Mesenchymal stem cell (in vitro differentiated cells and primary cell): ENCODE measurements around the gene PPP2R5E.
"Not testable (repeated sequence)": the region's sequence is repeated elsewhere in the genome, so short reads cannot be mapped to it uniquely, and the experiment has no call there.

ENCODE experiments used
- DNase-seq: peaks from one replicate; pipeline ENCODE4 v3.0.0-alpha.2; 2013
- H2AFZ ChIP-seq: one replicate; pipeline ENCODE4 v1.6.1; 2013; ENCODE audit warnings: low read depth, mild to moderate bottlenecking, control low read depth, inconsistent platforms, low read length, moderate library complexity
- H2AK5ac ChIP-seq: 2 replicates; pipeline ENCODE4 v1.6.1; 2013; ENCODE audit warnings: low read length, moderate library complexity, mild to moderate bottlenecking, inconsistent platforms; ENCODE audit not compliant: severe bottlenecking
- H2BK120ac ChIP-seq: one replicate; pipeline ENCODE4 v1.6.1; 2013; ENCODE audit warnings: low read depth, mild to moderate bottlenecking, inconsistent platforms, low read length, moderate library complexity
- H2BK12ac ChIP-seq, 2 experiments: one replicate each; pipeline ENCODE4 v1.6.1; 2013; ENCODE audit warnings: inconsistent platforms in 2 of 2, low read length in 2 of 2, mild to moderate bottlenecking in 2 of 2, moderate library complexity in 2 of 2, control low read depth in 1 of 2
- H2BK15ac ChIP-seq: one replicate; pipeline ENCODE4 v1.6.1; 2013; ENCODE audit warnings: mild to moderate bottlenecking, low read depth, inconsistent platforms; ENCODE audit not compliant: poor library complexity, severe bottlenecking
- H2BK5ac ChIP-seq: 2 replicates; pipeline ENCODE4 v1.6.1; 2013; ENCODE audit warnings: low read depth, mild to moderate bottlenecking, low read length, control low read depth, inconsistent platforms; ENCODE audit not compliant: poor library complexity, severe bottlenecking
- H3K14ac ChIP-seq, 2 experiments: one replicate each; pipeline ENCODE4 v1.6.1; 2013; ENCODE audit warnings: inconsistent platforms in 2 of 2, low read length in 2 of 2, control low read depth in 1 of 2, mild to moderate bottlenecking in 1 of 2, moderate library complexity in 1 of 2
- H3K18ac ChIP-seq, 2 experiments: one replicate each; pipeline ENCODE4 v1.6.1; 2013; ENCODE audit warnings: inconsistent platforms in 2 of 2, low read length in 2 of 2, control low read depth in 1 of 2, low read depth in 1 of 2, mild to moderate bottlenecking in 1 of 2
- H3K23ac ChIP-seq, 2 experiments: one replicate each; pipeline ENCODE4 v1.6.1; 2013; ENCODE audit warnings: inconsistent platforms in 2 of 2, low read length in 2 of 2, mild to moderate bottlenecking in 2 of 2, moderate library complexity in 2 of 2, control low read depth in 1 of 2
- H3K27ac ChIP-seq: 2 replicates; pipeline ENCODE4 v1.5.1; 2013; ENCODE audit warnings: mild to moderate bottlenecking, moderate library complexity, low read length, control low read depth, inconsistent platforms; ENCODE audit not compliant: poor library complexity, severe bottlenecking
- H3K27me3 ChIP-seq, 2 experiments: 2 replicates each; pipeline versions ENCODE4 v1.6.1 to v1.7.0; 2013; ENCODE audit warnings: low read length in 2 of 2, mild to moderate bottlenecking in 2 of 2, moderate library complexity in 2 of 2, control low read depth in 1 of 2, inconsistent platforms in 1 of 2; ENCODE audit not compliant: control insufficient read depth in 1 of 2, insufficient read depth in 1 of 2
- H3K36me3 ChIP-seq, 2 experiments: 2 replicates each; pipeline versions ENCODE4 v1.6.1 to v1.7.0; 2013; ENCODE audit warnings: low read length in 2 of 2, control low read depth in 1 of 2, inconsistent platforms in 1 of 2, low read depth in 1 of 2, mild to moderate bottlenecking in 1 of 2; ENCODE audit not compliant: insufficient read depth in 2 of 2, control insufficient read depth in 1 of 2
- H3K4ac ChIP-seq, 2 experiments: one replicate each; pipeline ENCODE4 v1.6.1; 2013; ENCODE audit warnings: inconsistent platforms in 2 of 2, low read length in 2 of 2, mild to moderate bottlenecking in 2 of 2, moderate library complexity in 2 of 2, control low read depth in 1 of 2, low read depth in 1 of 2
- H3K4me1 ChIP-seq: 2 replicates; pipeline ENCODE4 v1.6.1; 2013; ENCODE audit warnings: low read depth, low read length, control low read depth; ENCODE audit not compliant: control insufficient read depth, insufficient read depth
- H3K4me2 ChIP-seq: 2 replicates; pipeline ENCODE4 v1.6.1; 2013; ENCODE audit warnings: low read length, mild to moderate bottlenecking, inconsistent platforms; ENCODE audit not compliant: poor library complexity, severe bottlenecking
- H3K4me3 ChIP-seq, 2 experiments: 2 replicates each; pipeline versions ENCODE4 v1.5.1 to v1.7.0; 2013; ENCODE audit warnings: low read length in 2 of 2, mild to moderate bottlenecking in 2 of 2, control low read depth in 1 of 2, low read depth in 1 of 2; ENCODE audit not compliant: insufficient read depth in 1 of 2
- H3K79me1 ChIP-seq: replicated peaks from 2 replicates; pipeline ENCODE4 v1.6.1; 2013; ENCODE audit warnings: mild to moderate bottlenecking, control low read depth, low read length, inconsistent platforms; ENCODE audit not compliant: poor library complexity, severe bottlenecking
- H3K9ac ChIP-seq: 2 replicates; pipeline ENCODE4 v1.7.0; 2013; ENCODE audit warnings: mild to moderate bottlenecking, low read length, moderate library complexity
- H3K9me3 ChIP-seq: 2 replicates; pipeline ENCODE4 v1.7.0; 2013; ENCODE audit warnings: mild to moderate bottlenecking, low read length; ENCODE audit not compliant: control insufficient read depth
- H4K8ac ChIP-seq: one replicate; pipeline ENCODE4 v1.6.1; 2013; ENCODE audit warnings: inconsistent platforms, mild to moderate bottlenecking, low read length, moderate library complexity
- H4K91ac ChIP-seq: one replicate; pipeline ENCODE4 v1.6.1; 2013; ENCODE audit warnings: mild to moderate bottlenecking, low read length, inconsistent platforms
- WGBS: methylation state at CpG from one replicate; pipeline ENCODE4 v1.1.7; 2013; ENCODE audit warnings: mixed read lengths; 5-methylcytosine and 5-hydroxymethylcytosine counted together

Gene PPP2R5E

DNA sequence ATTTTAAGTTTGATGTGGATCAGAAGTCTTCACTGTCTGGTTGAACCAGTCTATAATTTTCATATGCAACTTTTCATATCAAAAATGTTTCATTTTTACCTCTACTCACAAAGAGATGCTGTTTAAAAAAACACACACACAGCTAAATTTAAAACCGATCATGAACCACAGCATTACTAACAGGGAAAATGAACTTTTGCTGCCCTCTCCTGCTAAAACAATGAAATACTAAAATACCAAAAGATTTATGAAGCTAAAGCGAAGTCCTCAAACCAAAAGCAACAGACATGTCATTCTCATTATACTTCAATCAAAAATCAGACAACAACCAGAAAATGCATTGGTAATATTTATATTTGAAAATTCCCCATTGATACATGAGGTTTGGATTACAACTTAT lies 171.6 kb downstream of the PPP2R5E start:
- H3K9me3 ChIP-seq, H3K27ac ChIP-seq, H3K4me1 ChIP-seq, H2AK5ac ChIP-seq, H4K91ac ChIP-seq, H3K27me3 ChIP-seq, H3K4ac ChIP-seq, H3K4me3 ChIP-seq, H4K8ac ChIP-seq, H2BK12ac ChIP-seq, H2AFZ ChIP-seq, DNase-seq, H3K14ac ChIP-seq, H3K4me2 ChIP-seq, H3K9ac ChIP-seq, H2BK120ac ChIP-seq, H2BK5ac ChIP-seq, H3K23ac ChIP-seq, H2BK15ac ChIP-seq, H3K79me1 ChIP-seq, H3K18ac ChIP-seq: not testable (repeated sequence)
- WGBS, result 91% methylated on average over 2 of the region's 2 CpGs
- H3K36me3 ChIP-seq, result peaks cover 0 to 30% of the 10 kb centered on the region in 2 experiments

GRCh38 chr14:63371033-63371432 lies 172.1 kb downstream of the PPP2R5E start:
- Histone ChIP-seq H2BK120ac (no peak overlapping the region), H3K27me3 (no peaks in the 10 kb centered on the region), H3K27ac (no peak overlapping the region), H3K4me2 (no peak overlapping the region), H3K79me1 (peaks cover 3% of the 10 kb centered on the region), H3K14ac (no peak overlapping the region), H3K4ac (no peak overlapping the region), H3K23ac (no peak overlapping the region), H4K8ac (no peak overlapping the region), H3K18ac (no peak overlapping the region), H2BK15ac (no peak overlapping the region), H3K4me3 (no peak overlapping the region), H2BK12ac (no peak overlapping the region), H3K9me3 (no peaks in the 10 kb centered on the region), H3K36me3 (peaks cover 0 to 28% of the 10 kb centered on the region in 2 experiments), H3K4me1 (no peaks in the 10 kb centered on the region), H2BK5ac (no peak overlapping the region), H2AK5ac (no peak overlapping the region), H2AFZ (no peak overlapping the region), H4K91ac (no peak overlapping the region), H3K9ac (no peak overlapping the region)
- no peak for DNase-seq
- WGBS, result 100% methylated on average over 1 of the region's 4 CpGs

DNA sequence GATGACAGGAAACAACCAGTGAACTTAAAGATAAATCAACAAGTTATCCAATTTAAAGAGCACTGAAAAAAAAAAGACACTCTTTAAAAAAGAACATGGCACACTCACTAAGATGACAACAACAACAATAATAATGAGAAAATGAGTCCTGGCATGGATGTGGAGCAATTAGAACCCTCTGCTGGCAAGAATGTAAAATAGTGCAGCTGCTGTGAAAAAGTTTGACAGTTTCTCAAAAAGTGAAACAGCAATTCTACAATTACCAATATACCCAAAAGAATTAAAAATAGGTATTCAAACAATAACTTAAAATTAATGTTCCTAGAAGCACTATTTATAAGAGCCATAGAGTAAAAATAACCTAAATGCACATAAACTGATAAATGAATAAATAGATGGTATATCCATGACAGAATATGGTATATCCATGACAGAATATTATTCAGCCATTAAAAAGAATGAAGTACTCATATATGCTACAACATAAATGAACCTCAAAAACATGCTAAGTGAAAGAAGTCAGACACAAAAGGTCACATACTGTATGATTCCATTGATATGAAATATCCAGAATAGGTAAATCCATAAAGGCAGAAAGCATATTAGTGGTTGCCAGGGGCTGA lies 175.3 kb downstream of the PPP2R5E start:
- Histone ChIP-seq H2AFZ (no peak overlapping the region), H2BK15ac (no peak overlapping the region), H3K9ac (no peak overlapping the region), H3K27me3 (no peaks in the 10 kb centered on the region), H3K9me3 (no peaks in the 10 kb centered on the region), H3K4me3 (no peak overlapping the region), H3K18ac (no peak overlapping the region), H2AK5ac (no peak overlapping the region), H3K4ac (no peak overlapping the region), H3K27ac (no peak overlapping the region), H3K4me1 (no peaks in the 10 kb centered on the region), H2BK120ac (no peak overlapping the region), H2BK5ac (no peak overlapping the region), H2BK12ac (no peak overlapping the region), H4K8ac (no peak overlapping the region), H4K91ac (no peak overlapping the region), H3K36me3 (peaks cover 0 to 12% of the 10 kb centered on the region in 2 experiments), H3K23ac (no peak overlapping the region), H3K4me2 (no peak overlapping the region), H3K14ac (no peak overlapping the region), H3K79me1 (peaks cover 3% of the 10 kb centered on the region)
- no peak for DNase-seq

- Histone ChIP-seq H2BK5ac (no peak overlapping the region), H3K9me3 (no peaks in the 10 kb centered on the region), H4K91ac (no peak overlapping the region), H3K14ac (no peak overlapping the region), H3K79me1 (peaks cover 2% of the 10 kb centered on the region), H2BK120ac (no peak overlapping the region), H3K27ac (no peak overlapping the region), H3K18ac (no peak overlapping the region), H3K4me3 (no peak overlapping the region), H3K23ac (no peak overlapping the region), H2AK5ac (no peak overlapping the region), H2AFZ (no peak overlapping the region), H2BK15ac (no peak overlapping the region), H4K8ac (no peak overlapping the region), H3K27me3 (peaks cover 0 to 3% of the 10 kb centered on the region in 2 experiments), H2BK12ac (no peak overlapping the region), H3K36me3 (peaks cover 0 to 3% of the 10 kb centered on the region in 2 experiments), H3K4me1 (no peaks in the 10 kb centered on the region), H3K9ac (no peak overlapping the region), H3K4me2 (no peak overlapping the region), H3K4ac (no peak overlapping the region)
- WGBS, result 51% methylated on average over 8 of the region's 8 CpGs
- DNase-seq, result no peak
Measured at GRCh38 chr14:63362389-63362819, 180.8 kb downstream of the PPP2R5E start.
